MM.1S (cell line): ENCODE results near the gene TPSAB1.
"Not testable (repeated sequence)": the region's sequence is repeated elsewhere in the genome, so short reads cannot be mapped to it uniquely, and the experiment has no call there.

ENCODE experiments used
- DNase-seq: peaks from one replicate; pipeline ENCODE4 v3.0.0-alpha.2; 2015
- H2AFZ ChIP-seq: fragments of 300-600 bp; sonication (generic); 2 replicates; pipeline ENCODE4 v1.6.0; 2016; ENCODE audit warnings: antibody characterized with exemption, low read length
- H3F3A ChIP-seq: fragments of 300-600 bp; sonication (generic); 2 replicates; pipeline ENCODE4 v1.6.1; 2016; ENCODE audit warnings: mild to moderate bottlenecking, antibody characterized with exemption, low read length, moderate library complexity, mixed read lengths; ENCODE audit not compliant: insufficient read depth
- H3K27ac ChIP-seq: fragments of 300-600 bp; sonication (generic); 2 replicates; pipeline ENCODE4 v1.5.1; 2016; ENCODE audit warnings: mild to moderate bottlenecking, low read length
- H3K27me3 ChIP-seq: fragments of 300-600 bp; sonication (generic); replicated peaks from 2 replicates; pipeline ENCODE4 v1.6.0; 2016; ENCODE audit warnings: low read length; ENCODE audit not compliant: insufficient read depth
- H3K36me3 ChIP-seq: fragments of 300-600 bp; sonication (generic); replicated peaks from 2 replicates; pipeline ENCODE4 v1.6.1; 2016; ENCODE audit warnings: mild to moderate bottlenecking, low read length, mixed read lengths; ENCODE audit not compliant: insufficient read depth
- H3K4me1 ChIP-seq: fragments of 300-600 bp; sonication (generic); 2 replicates; pipeline ENCODE4 v1.6.1; 2016; ENCODE audit warnings: low read length, mixed read lengths
- H3K4me2 ChIP-seq: fragments of 300-600 bp; sonication (generic); 2 replicates; pipeline ENCODE4 v1.6.0; 2016; ENCODE audit warnings: low read depth, low read length
- H3K4me3 ChIP-seq: fragments of 300-600 bp; sonication (generic); 2 replicates; pipeline ENCODE4 v1.5.1; 2016; ENCODE audit warnings: low read length, mixed read lengths
- H3K79me2 ChIP-seq: fragments of 300-600 bp; sonication (generic); 2 replicates; pipeline ENCODE4 v1.6.1; 2016; ENCODE audit warnings: mixed run types, low read length, mixed read lengths
- H3K9ac ChIP-seq: fragments of 300-600 bp; sonication (generic); 2 replicates; pipeline ENCODE4 v1.6.1; 2016; ENCODE audit warnings: low read length, mixed read lengths
- H3K9me2 ChIP-seq: fragments of 300-600 bp; sonication (generic); replicated peaks from 2 replicates; pipeline ENCODE4 v1.6.1; 2016; ENCODE audit warnings: mild to moderate bottlenecking, low read length, mixed read lengths; ENCODE audit not compliant: insufficient read depth
- H3K9me3 ChIP-seq: fragments of 300-600 bp; sonication (generic); replicated peaks from 2 replicates; pipeline ENCODE4 v1.6.1; 2016; ENCODE audit warnings: mild to moderate bottlenecking, low read length, mixed read lengths; ENCODE audit not compliant: insufficient read depth
- H4K20me1 ChIP-seq: fragments of 300-600 bp; sonication (generic); 2 replicates; pipeline ENCODE4 v1.6.1; 2016; ENCODE audit warnings: mild to moderate bottlenecking, low read length, moderate library complexity, mixed read lengths; ENCODE audit not compliant: insufficient read depth
- CTCF ChIP-seq: fragments of 300-600 bp; sonication (generic); IDR thresholded peaks from 2 replicates; pipeline ENCODE4 v1.5.1; 2016; ENCODE audit warnings: antibody characterized with exemption, low read length, mixed read lengths
- EZH2 ChIP-seq: fragments of 300-600 bp; sonication (generic); optimal IDR thresholded peaks from 2 replicates; pipeline ENCODE3; 2017; ENCODE audit warnings: low read depth, mild to moderate bottlenecking, antibody characterized with exemption, low read length, mixed read lengths
- EZH2phosphoT487 ChIP-seq: fragments of 300-600 bp; sonication (generic); IDR thresholded peaks from 2 replicates; pipeline ENCODE4 v1.6.1; 2018; ENCODE audit warnings: antibody characterized with exemption, low read length

Gene TPSAB1

GRCh38 chr16:1255276-1256122 lies 15.0 kb downstream of the TPSAB1 start, which contains the start of gene TPSD1:
Gene TPSD1, plus strand, starts transcription at chr16:1256069. Its CDS starts 212 bp downstream, at chr16:1256281.
- not testable (repeated sequence) for H3K79me2 ChIP-seq, H3K9me2 ChIP-seq, H3K9me3 ChIP-seq, H3K4me1 ChIP-seq, H3K4me2 ChIP-seq, H3K27ac ChIP-seq, H4K20me1 ChIP-seq, H3K4me3 ChIP-seq, H3K9ac ChIP-seq, DNase-seq, H3F3A ChIP-seq, H3K36me3 ChIP-seq, H2AFZ ChIP-seq
- H3K27me3 ChIP-seq = peaks cover 44% of the 10 kb centered on the region

GRCh38 chr16:1256296-1256873 lies 15.9 kb downstream of the TPSAB1 start:
- H3K9me2 ChIP-seq, H3F3A ChIP-seq, H4K20me1 ChIP-seq, H2AFZ ChIP-seq, H3K4me1 ChIP-seq, H3K4me2 ChIP-seq, H3K9ac ChIP-seq, H3K9me3 ChIP-seq, H3K36me3 ChIP-seq, DNase-seq, H3K27ac ChIP-seq, H3K79me2 ChIP-seq, H3K4me3 ChIP-seq: not testable (repeated sequence)
- H3K27me3 ChIP-seq = peaks cover 53% of the 10 kb centered on the region

- no peak overlapping the region for H3K9ac ChIP-seq
- DNase-seq = no peak
- H4K20me1 ChIP-seq = no peaks in the 10 kb centered on the region
- H3K4me1 ChIP-seq = no peaks in the 10 kb centered on the region
- no peak overlapping the region for H3K4me2 ChIP-seq
- no peaks in the 10 kb centered on the region for H3K9me3 ChIP-seq
- H3K79me2 ChIP-seq = no peaks in the 10 kb centered on the region
- no peaks in the 10 kb centered on the region for H3K36me3 ChIP-seq
- H3K4me3 ChIP-seq = no peak overlapping the region
- no peak overlapping the region for H3K27ac ChIP-seq
- H3K9me2 ChIP-seq = no peaks in the 10 kb centered on the region
- TF ChIP-seq EZH2phosphoT487 (no peak), CTCF (no peak), EZH2 (no peak)
- peaks cover 58% of the 10 kb centered on the region for H3K27me3 ChIP-seq
- no peak overlapping the region for H2AFZ ChIP-seq
- H3F3A ChIP-seq = no peaks in the 10 kb centered on the region
Measured at GRCh38 chr16:1256874-1257322, 16.4 kb downstream of the TPSAB1 start.

- no peaks in the 10 kb centered on the region for H3K9me2 ChIP-seq
- peaks cover 66% of the 10 kb centered on the region for H3K27me3 ChIP-seq
- H3K4me3 ChIP-seq = no peak overlapping the region
- H2AFZ ChIP-seq = no peak overlapping the region
- DNase-seq = no peak
- H3K27ac ChIP-seq = no peak overlapping the region
- no peaks in the 10 kb centered on the region for H3F3A ChIP-seq
- H4K20me1 ChIP-seq = no peaks in the 10 kb centered on the region
- no peaks in the 10 kb centered on the region for H3K36me3 ChIP-seq
- no peaks in the 10 kb centered on the region for H3K9me3 ChIP-seq
- H3K4me2 ChIP-seq = no peak overlapping the region
- no peak for TF ChIP-seq CTCF
- no peak overlapping the region for H3K9ac ChIP-seq
- no peaks in the 10 kb centered on the region for H3K4me1 ChIP-seq
- no peaks in the 10 kb centered on the region for H3K79me2 ChIP-seq
Measured at GRCh38 chr16:1257561-1258224, 17.2 kb downstream of the TPSAB1 start.
